Midbrain (tissue), 1 donor: ENCODE data around the gene TSSC4.
"Not testable (repeated sequence)": the region's sequence is repeated elsewhere in the genome, so short reads cannot be mapped to it uniquely, and the experiment has no call there.

Source experiments
- DNase-seq: peaks from one replicate; lab custom pipeline; 2025; lab: John Stamatoyannopoulos, UW

The TSSC4 gene

DNA sequence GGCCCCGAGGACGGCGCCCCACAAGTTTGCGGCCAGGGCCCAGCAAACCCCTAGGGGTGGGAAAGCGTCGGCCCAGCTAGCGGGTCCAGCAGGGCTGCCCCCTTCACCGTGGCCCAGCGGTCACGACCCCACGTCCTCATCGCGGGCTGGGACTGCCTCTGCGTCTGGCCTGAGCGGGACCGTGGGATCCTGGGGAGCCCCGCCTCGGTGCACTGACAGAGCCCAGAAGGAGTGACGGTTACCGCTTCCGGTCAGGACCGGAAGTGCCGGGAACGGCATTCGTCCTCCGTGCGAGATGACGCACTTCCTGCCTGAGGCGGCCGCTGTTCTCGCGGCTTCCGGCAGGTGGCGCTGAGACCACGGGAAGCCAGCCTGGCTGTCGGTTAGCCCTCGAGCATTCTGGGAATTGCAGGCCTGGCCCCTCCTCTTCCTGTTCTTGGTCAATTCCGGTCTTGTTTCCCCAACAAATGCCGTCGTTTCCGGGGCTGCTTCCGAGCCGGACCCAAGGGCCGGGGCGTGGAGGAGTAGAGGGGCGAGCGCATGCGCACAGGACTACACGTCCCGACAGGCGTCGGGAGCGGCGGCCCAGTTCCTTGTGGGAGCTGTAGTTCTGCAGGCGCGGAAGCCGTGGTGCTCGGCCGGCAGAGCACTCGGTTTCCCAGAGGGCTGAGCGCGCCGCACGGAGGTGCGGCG is at the start of gene TSSC4:
TSS of gene TSSC4 (plus strand) at position 682 of the 693 bp plus-strand sequence. CDS start 1,884 bp downstream, outside the sequence.
- peak; percentile 100 for DNase-seq

DNA sequence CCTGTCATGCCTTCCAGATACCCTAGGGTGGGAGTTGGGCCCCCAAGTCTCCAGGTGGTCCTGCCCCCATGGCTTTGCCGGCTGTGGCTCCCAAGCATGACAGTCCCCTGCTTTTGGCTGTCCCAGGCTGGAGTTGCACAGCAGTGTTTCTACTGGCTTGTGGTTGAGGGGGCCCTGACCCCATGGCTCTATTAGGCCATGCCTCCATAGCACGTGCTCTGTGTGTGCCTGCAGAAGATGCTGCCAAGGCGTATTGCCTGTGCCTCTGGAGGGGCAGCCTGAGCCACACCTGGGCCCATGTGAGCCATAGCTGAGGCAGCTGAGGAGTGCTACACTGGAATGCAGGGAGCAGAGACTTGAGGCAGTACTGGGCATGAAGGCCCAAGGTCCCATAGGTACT is 48.8 kb upstream of the TSSC4 start:
- no peak for DNase-seq

DNA sequence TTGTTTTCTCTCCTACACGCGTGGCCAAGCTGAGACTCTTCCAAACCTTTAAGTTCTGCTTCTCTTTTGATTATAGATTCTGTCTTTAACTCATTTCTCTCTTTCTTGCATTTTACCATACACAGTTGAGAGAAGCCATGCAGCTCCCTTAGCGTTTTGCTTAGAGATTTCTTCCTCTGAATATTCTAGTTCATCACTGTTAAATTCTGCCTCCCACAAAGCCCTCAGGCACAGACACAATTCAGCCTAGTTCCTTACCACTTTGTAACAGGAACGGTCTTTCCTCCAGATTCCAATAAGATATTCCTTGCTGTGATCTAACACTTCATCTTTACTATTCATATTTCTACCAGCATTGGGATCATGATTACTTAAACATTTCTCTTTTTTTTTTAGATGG is 48.1 kb upstream of the TSSC4 start:
- no peak for DNase-seq

- DNase-seq = no peak
Observed at GRCh38 chr11:2355000-2355644, 45.4 kb upstream of the TSSC4 start.

DNA sequence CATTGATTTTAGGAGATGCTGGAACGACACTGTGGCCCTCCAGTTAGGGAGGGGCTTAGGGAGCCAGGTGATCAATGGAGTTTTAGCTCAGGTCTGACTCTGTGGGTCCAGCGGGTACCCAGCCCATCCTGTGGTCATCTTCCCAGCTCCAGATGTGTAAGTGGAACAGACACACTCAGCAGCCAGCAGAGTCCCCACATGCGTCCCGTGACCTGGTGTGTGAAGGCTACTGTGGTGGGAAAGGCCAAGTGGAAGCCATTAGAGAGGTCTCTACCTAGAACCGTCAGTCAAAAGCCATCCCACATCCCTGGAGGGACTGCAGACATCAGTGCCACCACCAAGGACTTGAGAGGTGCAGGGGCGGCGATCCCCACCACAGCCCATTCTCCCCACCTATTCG is 43.3 kb upstream of the TSSC4 start:
- DNase-seq = no peak

GRCh38 chr11:2357651-2358050 is 42.9 kb upstream of the TSSC4 start:
- not testable (repeated sequence) for DNase-seq

- DNase-seq = no peak
Observed at GRCh38 chr11:2358754-2359442, 41.7 kb upstream of the TSSC4 start.

GRCh38 chr11:2359557-2359956 is 41.0 kb upstream of the TSSC4 start:
- no peak for DNase-seq

DNA sequence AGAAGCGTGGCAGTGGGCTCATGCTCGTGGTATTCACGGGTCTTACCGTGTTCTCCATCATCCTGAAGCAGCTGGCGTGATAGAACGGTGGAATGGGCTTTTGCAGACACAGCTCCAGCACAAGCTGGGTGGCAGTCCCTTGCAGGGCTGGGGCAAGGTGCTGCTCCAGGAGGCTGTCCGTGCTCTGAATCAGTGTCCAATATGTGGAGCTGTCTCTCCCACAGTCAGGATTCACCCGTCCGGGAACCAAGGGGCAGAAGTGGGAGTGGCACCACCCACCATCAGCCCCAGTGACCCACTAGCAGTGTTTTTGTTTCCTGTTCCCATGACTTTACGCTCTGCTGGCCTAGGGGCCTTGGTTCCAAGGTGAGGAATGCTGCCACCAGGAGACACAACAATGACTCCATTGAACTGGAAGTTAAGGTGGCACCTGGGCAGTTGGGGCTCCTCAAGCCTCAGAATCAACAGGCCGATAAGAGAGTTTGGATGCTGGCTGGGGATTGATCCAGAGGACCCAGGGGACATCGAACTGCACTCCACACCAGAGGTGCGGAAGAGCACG is 40.4 kb upstream of the TSSC4 start:
- no peak for DNase-seq

- DNase-seq = no peak
Observed at GRCh38 chr11:2361565-2361964, 39.0 kb upstream of the TSSC4 start.

DNA sequence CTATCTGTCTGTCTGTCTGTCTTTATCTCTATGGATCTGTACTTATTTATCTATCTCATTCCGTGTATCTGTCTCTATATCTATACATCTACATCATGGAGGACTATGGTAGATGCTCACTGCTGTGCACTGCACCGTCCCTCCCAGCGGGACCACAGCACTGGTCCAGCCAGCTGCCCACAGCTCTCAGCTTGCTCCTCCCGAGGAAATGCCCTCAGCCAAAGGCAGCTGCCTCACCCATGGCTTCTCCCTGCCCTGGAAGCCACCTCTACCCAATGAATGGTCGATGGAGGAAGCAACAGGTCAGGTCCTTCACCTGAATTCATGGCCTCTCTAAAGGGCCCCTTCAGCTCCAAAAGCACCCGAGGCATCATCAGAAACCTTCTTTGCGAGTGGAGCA is 38.1 kb upstream of the TSSC4 start:
- DNase-seq = no peak

DNA sequence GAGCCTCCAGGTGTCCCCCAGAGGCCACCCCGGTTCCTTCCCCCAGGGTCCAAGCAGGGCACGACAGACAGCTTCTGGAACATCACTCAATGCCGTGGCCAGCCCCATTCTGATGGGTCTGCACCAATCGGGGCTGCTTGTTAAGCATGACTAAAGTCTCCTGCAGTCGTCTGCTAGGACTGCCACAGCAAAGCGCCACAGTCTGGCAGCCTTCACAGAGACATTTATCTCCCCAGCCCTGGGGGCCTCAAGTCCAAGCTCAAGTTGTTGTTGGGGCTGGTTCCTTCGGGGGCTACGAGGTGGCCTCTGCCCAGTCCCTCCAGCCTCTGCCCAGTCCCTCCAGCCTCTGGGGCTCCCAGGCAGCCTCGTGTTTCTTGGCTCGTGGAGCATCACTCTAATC is 37.4 kb upstream of the TSSC4 start:
- DNase-seq = no peak

DNA sequence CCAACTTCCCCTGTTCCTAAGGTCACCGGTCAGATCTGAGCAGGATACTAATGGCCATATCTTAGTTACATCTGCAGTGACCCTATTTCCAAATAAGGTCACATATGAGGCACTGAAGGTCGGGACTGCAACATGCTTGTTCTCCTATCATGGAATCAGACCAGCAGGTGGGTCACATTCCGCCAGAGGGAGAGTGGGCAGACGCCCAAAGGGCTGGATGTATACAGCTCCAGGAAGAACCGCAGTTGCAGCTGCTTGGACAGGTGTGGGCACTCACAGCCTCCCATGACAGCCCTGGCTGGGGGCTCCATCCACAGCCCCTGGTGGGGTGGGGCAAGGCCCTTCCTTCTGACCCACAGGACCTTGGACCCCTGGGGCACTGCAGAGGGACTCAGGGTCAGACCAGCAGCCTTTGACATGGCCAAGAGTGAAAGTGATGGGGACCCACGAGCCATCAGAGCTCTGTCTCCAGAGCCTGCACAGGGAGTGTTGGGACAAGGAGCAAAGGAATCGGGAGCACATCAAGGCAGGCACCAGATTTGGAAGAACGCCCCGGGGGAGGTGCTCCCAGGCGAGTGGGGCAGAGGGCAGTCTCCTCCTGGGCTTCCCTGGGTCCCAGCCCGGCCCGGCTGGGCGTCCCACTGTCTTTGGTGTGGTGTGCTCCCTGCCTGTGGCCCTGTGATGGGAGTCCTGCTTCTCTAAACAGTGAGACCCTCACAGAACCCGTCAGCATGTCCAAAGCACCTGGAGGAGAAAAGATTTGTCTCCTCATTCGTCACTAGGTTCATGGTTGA is 36.8 kb upstream of the TSSC4 start:
- DNase-seq = no peak

- DNase-seq = not testable (repeated sequence)
Observed at GRCh38 chr11:2364386-2364785, 36.2 kb upstream of the TSSC4 start.

GRCh38 chr11:2365571-2366210 is 34.9 kb upstream of the TSSC4 start:
- DNase-seq = no peak

DNA sequence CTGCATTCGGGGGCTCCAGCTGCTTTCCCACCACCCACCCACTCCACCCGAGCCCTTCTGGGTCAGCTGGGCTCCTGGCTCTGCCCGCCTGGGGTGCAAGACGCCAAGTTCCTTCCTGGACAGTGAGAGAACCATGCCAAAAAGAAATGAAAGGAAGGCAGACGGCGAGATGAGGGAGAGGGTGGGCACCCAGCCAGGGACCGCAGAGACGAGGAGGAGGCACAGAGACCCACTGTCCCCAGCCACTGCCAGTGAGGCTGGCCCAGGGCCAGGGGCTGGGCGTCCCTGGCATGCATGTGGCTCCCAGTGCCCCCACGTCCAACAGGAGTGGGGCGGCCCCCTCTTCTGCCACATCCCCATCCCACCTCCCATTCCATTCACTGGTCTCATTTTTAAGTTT is 34.3 kb upstream of the TSSC4 start:
- DNase-seq = peak; percentile 69

DNA sequence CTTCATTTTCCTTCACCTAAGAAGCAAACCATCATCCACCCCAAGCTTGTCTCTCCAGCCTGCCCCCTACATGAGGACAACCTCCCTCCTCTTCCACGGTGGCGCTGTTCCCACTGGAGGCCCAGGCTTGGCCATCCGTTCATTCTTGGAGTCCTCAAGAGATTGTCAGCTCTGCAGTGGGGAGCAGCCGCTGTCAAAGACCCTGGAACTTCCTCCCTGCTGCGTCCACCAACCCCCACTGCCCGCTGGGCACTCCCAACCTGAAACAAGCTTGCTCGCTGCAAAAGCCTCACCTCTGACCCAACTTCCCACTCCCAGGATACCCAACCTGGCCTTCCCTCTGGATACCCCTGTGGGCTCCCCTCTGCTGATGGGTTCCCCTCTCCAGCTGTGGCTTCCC is 33.8 kb upstream of the TSSC4 start:
- peak; percentile 32 for DNase-seq

- DNase-seq = no peak
Observed at GRCh38 chr11:2367266-2368160, 33.0 kb upstream of the TSSC4 start.

DNA sequence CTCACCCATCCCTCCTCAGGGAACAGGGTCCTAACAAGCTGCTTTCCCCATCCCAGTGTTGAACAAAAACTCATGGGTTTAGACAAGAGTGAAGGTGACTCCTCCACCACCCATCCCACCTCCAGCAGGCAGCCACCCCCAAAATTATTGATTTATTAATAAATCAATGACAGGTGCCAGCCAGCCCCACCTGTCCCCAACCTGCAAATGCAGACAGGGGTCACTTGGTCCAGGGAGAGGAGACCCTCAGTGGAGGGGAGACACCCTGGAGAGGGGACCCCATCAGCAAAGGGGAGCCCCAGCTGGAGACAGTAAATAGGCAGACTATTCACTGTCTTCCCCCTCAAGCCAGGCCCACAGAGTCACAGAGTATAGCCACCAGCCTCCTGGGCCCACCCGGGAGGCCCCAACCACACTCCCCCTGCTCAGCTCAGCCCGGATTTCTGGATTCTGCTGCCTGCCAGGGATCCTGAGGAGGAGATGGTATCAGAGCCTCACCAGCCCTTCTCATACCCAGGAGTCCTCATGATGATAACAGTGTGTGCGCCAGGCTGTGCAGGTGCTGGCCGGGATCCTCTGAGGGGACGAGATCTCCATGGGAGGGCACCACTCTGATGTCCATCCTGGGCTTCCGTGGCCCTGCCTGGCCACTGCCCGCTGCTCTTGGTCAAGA is 32.2 kb upstream of the TSSC4 start:
- no peak for DNase-seq

- no peak for DNase-seq
Observed at GRCh38 chr11:2368851-2369180, 31.7 kb upstream of the TSSC4 start.
